Measurements from ENCODE around the gene PCSK7. TPM values are rescaled to one million over a fixed set of nuclear protein-coding genes. Genes with fewer than 3 reads are reported as not detected.

PCSK7 gene
- total RNA-seq, 5 donors from 2014 or later (not counting 1 experiment from before 2014, with no cell fraction given): 300 to 368 (median 336) TPM

GRCh38 chr11:117172724-117173421 is 59.0 kb downstream of the PCSK7 start:
- H3K36me3 Mint-ChIP-seq: peaks cover 11% of the 10 kb centered on the region

GRCh38 chr11:117171404-117172061 is 60.3 kb downstream of the PCSK7 start:
- Mint-ChIP-seq H3K36me3 (peaks cover 16% of the 10 kb centered on the region), H3K4me1 (peaks cover 4 to 6% (median 6%) of the 10 kb centered on the region in 3 donors), H3K27ac (peak overlapping the region; percentile 32 to 75), H3K9me3 (no peaks in the 10 kb centered on the region), H3K27me3 (no peaks in the 10 kb centered on the region), H3K4me3 (no peak overlapping the region)
- POLR2A ChIA-PET: interaction anchor here in 1 of 2 donors (0.5 to 0.6 kb wide), 3 partner anchors 10 to 401 kb away, joined by 3 to 7 read pairs (median 3); no protein-coding TSS in a partner anchor
- Histone ChIP-seq H3K36me3 (ENCODE audit: control insufficient read depth in 2 of 2, extremely low read depth in 1 of 2, insufficient read depth in 1 of 2, low read length in 1 of 2) (peaks cover 2 to 32% of the 10 kb centered on the region in 2 donors), H3K4me1 (ENCODE audit: control insufficient read depth in 1 of 2, extremely low read depth in 1 of 2, insufficient read depth in 2 of 2, low read length in 2 of 2) (no peaks in the 10 kb centered on the region), H3K27ac (ENCODE audit: low read length) (no peak overlapping the region), H3K9me3 (no peaks in the 10 kb centered on the region), H3K4me3 (ENCODE audit: control insufficient read depth in 1 of 2, extremely low read depth in 1 of 2, low read length in 1 of 2) (no peak overlapping the region), H3K27me3 (replicated peaks in 1 of 2; ENCODE audit: control insufficient read depth in 2 of 2, extremely low read depth in 1 of 2, insufficient read depth in 2 of 2, low read length in 1 of 2) (no peaks in the 10 kb centered on the region)
- ATAC-seq (replicated peaks in 1 of 4) (no peak), DNase-seq (no peak)
- CTCF ChIA-PET: interaction anchor here in 1 of 2 donors (0.7 to 1.5 kb wide), 2 partner anchors 26 to 45 kb away, joined by 3 to 4 read pairs; no protein-coding TSS in a partner anchor
- WGBS (ENCODE audit: insufficient coverage): 86% methylated on average over 9 of the region's 14 CpGs

More at GRCh38 chr11:117172724-117173421, 59.0 kb downstream of the PCSK7 start:
- POLR2A ChIA-PET: no interaction called here
- H3K4me3 Mint-ChIP-seq: no peak overlapping the region
- 92% methylated on average over 11 of the region's 14 CpGs for WGBS (ENCODE audit: insufficient coverage)
- no peak for DNase-seq
- H3K4me1 Mint-ChIP-seq: peaks cover 3 to 9% (median 7%) of the 10 kb centered on the region in 3 donors
- Histone ChIP-seq H3K36me3 (ENCODE audit: control insufficient read depth in 2 of 2, extremely low read depth in 1 of 2, insufficient read depth in 1 of 2, low read length in 1 of 2) (peaks cover 2 to 18% of the 10 kb centered on the region in 2 donors), H3K27me3 (replicated peaks in 1 of 2; ENCODE audit: control insufficient read depth in 2 of 2, extremely low read depth in 1 of 2, insufficient read depth in 2 of 2, low read length in 1 of 2) (no peaks in the 10 kb centered on the region), H3K4me3 (ENCODE audit: control insufficient read depth in 1 of 2, extremely low read depth in 1 of 2, low read length in 1 of 2) (no peak overlapping the region), H3K27ac (ENCODE audit: low read length) (no peak overlapping the region), H3K9me3 (no peaks in the 10 kb centered on the region), H3K4me1 (ENCODE audit: control insufficient read depth in 1 of 2, extremely low read depth in 1 of 2, insufficient read depth in 2 of 2, low read length in 2 of 2) (peaks cover 0 to under 1% of the 10 kb centered on the region in 2 experiments)
- peak overlapping the region; percentile 72 to 77 for H3K27ac Mint-ChIP-seq
- no peak for ATAC-seq (replicated peaks in 1 of 4)
- no peaks in the 10 kb centered on the region for H3K27me3 Mint-ChIP-seq
- H3K9me3 Mint-ChIP-seq: no peaks in the 10 kb centered on the region
- CTCF ChIA-PET: interaction anchor here in 1 of 2 donors (1.5 kb wide), 1 partner anchor 27 kb away, joined by 3 read pairs; no protein-coding TSS in a partner anchor

- H3K9me3 Mint-ChIP-seq: no peaks in the 10 kb centered on the region
- Histone ChIP-seq H3K27ac (ENCODE audit: low read length) (no peak overlapping the region), H3K27me3 (replicated peaks in 1 of 2; ENCODE audit: control insufficient read depth in 2 of 2, extremely low read depth in 1 of 2, insufficient read depth in 2 of 2, low read length in 1 of 2) (no peaks in the 10 kb centered on the region), H3K4me3 (ENCODE audit: control insufficient read depth in 1 of 2, extremely low read depth in 1 of 2, low read length in 1 of 2) (no peak overlapping the region), H3K9me3 (no peaks in the 10 kb centered on the region), H3K36me3 (ENCODE audit: control insufficient read depth in 2 of 2, extremely low read depth in 1 of 2, insufficient read depth in 1 of 2, low read length in 1 of 2) (peaks cover 3 to 34% of the 10 kb centered on the region in 2 donors), H3K4me1 (ENCODE audit: control insufficient read depth in 1 of 2, extremely low read depth in 1 of 2, insufficient read depth in 2 of 2, low read length in 2 of 2) (no peaks in the 10 kb centered on the region)
- ChIA-PET CTCF (no interaction called here), POLR2A (no interaction called here)
- H3K4me1 Mint-ChIP-seq: peaks cover 4 to 10% (median 6%) of the 10 kb centered on the region in 3 donors
- 100% methylated on average over 1 of the region's 2 CpGs for WGBS (ENCODE audit: insufficient coverage)
- H3K36me3 Mint-ChIP-seq: peaks cover 21% of the 10 kb centered on the region
- no peak overlapping the region for H3K4me3 Mint-ChIP-seq
- ATAC-seq (replicated peaks in 1 of 4): no peak
- peak overlapping the region in 1 of 2 donors; percentile 1 for H3K27ac Mint-ChIP-seq
- no peak for DNase-seq
- H3K27me3 Mint-ChIP-seq: no peaks in the 10 kb centered on the region
Measured at GRCh38 chr11:117171007-117171403, 60.9 kb downstream of the PCSK7 start.

- Histone ChIP-seq H3K27ac (ENCODE audit: low read length) (no peak overlapping the region), H3K36me3 (ENCODE audit: control insufficient read depth in 2 of 2, extremely low read depth in 1 of 2, insufficient read depth in 1 of 2, low read length in 1 of 2) (peaks cover 7 to 39% of the 10 kb centered on the region in 2 donors), H3K27me3 (replicated peaks in 1 of 2; ENCODE audit: control insufficient read depth in 2 of 2, extremely low read depth in 1 of 2, insufficient read depth in 2 of 2, low read length in 1 of 2) (no peaks in the 10 kb centered on the region), H3K9me3 (no peaks in the 10 kb centered on the region), H3K4me1 (ENCODE audit: control insufficient read depth in 1 of 2, extremely low read depth in 1 of 2, insufficient read depth in 2 of 2, low read length in 2 of 2) (no peaks in the 10 kb centered on the region), H3K4me3 (ENCODE audit: control insufficient read depth in 1 of 2, extremely low read depth in 1 of 2, low read length in 1 of 2) (no peak overlapping the region)
- no peak overlapping the region for H3K27ac Mint-ChIP-seq
- peaks cover 27% of the 10 kb centered on the region for H3K36me3 Mint-ChIP-seq
- CTCF ChIA-PET: interaction anchor here in 1 of 2 donors (0.5 to 0.6 kb wide), 2 partner anchors 292 to 1621 kb away, joined by 3 to 10 read pairs; no protein-coding TSS in a partner anchor
- DNase-seq: no peak
- no peak overlapping the region for H3K4me3 Mint-ChIP-seq
- POLR2A ChIA-PET: interaction anchor here in 1 of 2 donors (0.6 kb wide), 1 partner anchor 30 kb away, joined by 3 read pairs; no protein-coding TSS in a partner anchor
- no peak for ATAC-seq (replicated peaks in 1 of 4)
- peaks cover 4 to 16% (median 6%) of the 10 kb centered on the region in 3 donors for H3K4me1 Mint-ChIP-seq
- no peaks in the 10 kb centered on the region for H3K9me3 Mint-ChIP-seq
- H3K27me3 Mint-ChIP-seq: no peaks in the 10 kb centered on the region
- 90% methylated on average over 1 of the region's 9 CpGs for WGBS (ENCODE audit: insufficient coverage)
Measured at GRCh38 chr11:117170210-117170609, 61.7 kb downstream of the PCSK7 start.

DNA sequence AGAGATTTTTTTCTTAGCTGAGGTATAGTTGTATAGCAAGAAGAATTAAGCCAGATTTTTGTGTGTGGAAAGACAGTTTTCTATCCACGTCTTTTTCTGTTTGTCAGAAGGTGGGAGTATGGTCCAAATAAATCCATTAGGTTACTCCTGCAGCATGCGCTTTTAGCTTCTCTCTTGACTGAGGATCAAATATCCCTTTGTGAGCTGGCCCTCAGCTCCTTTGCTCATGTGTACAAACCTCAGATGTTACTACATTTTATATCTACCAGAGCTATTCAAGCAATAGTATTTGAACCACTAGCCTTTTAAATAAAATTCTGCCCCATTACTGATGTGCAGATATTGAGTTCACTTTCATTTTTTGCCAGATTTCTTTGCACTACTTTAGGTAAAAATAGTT is 62.1 kb downstream of the PCSK7 start:
- DNase-seq (no peak), ATAC-seq (replicated peaks in 1 of 4) (no peak)
- Histone ChIP-seq H3K27me3 (replicated peaks in 1 of 2; ENCODE audit: control insufficient read depth in 2 of 2, extremely low read depth in 1 of 2, insufficient read depth in 2 of 2, low read length in 1 of 2) (no peaks in the 10 kb centered on the region), H3K27ac (ENCODE audit: low read length) (no peak overlapping the region), H3K4me3 (ENCODE audit: control insufficient read depth in 1 of 2, extremely low read depth in 1 of 2, low read length in 1 of 2) (no peak overlapping the region), H3K36me3 (ENCODE audit: control insufficient read depth in 2 of 2, extremely low read depth in 1 of 2, insufficient read depth in 1 of 2, low read length in 1 of 2) (peaks cover 7 to 41% of the 10 kb centered on the region in 2 donors), H3K4me1 (ENCODE audit: control insufficient read depth in 1 of 2, extremely low read depth in 1 of 2, insufficient read depth in 2 of 2, low read length in 2 of 2) (no peaks in the 10 kb centered on the region), H3K9me3 (no peaks in the 10 kb centered on the region)
- no CpG with 5 or more reads among the region's 2 CpGs for WGBS (ENCODE audit: insufficient coverage)
- no peaks in the 10 kb centered on the region for H3K27me3 Mint-ChIP-seq
- no peaks in the 10 kb centered on the region for H3K9me3 Mint-ChIP-seq
- no peak overlapping the region for H3K4me3 Mint-ChIP-seq
- H3K36me3 Mint-ChIP-seq: peaks cover 28% of the 10 kb centered on the region
- CTCF ChIA-PET: interaction anchor here in 1 of 2 donors (0.5 to 0.6 kb wide), 2 partner anchors 291 to 1621 kb away, joined by 3 to 10 read pairs; no protein-coding TSS in a partner anchor
- POLR2A ChIA-PET: interaction anchor here (0.6 to 0.9 kb wide), 2 partner anchors 29 to 49 kb away, joined by 3 read pairs; no protein-coding TSS in a partner anchor
- peaks cover 4 to 16% (median 6%) of the 10 kb centered on the region in 3 donors for H3K4me1 Mint-ChIP-seq
- H3K27ac Mint-ChIP-seq: no peak overlapping the region

GRCh38 chr11:117166491-117166890 is 65.4 kb downstream of the PCSK7 start:
- no peaks in the 10 kb centered on the region for H3K27me3 ChIP-seq (replicated peaks in 1 of 2; ENCODE audit: control insufficient read depth in 2 of 2, extremely low read depth in 1 of 2, insufficient read depth in 2 of 2, low read length in 1 of 2)
- no peaks in the 10 kb centered on the region for H3K4me1 ChIP-seq (ENCODE audit: control insufficient read depth in 1 of 2, extremely low read depth in 1 of 2, insufficient read depth in 2 of 2, low read length in 2 of 2)
- Mint-ChIP-seq H3K27me3 (no peaks in the 10 kb centered on the region), H3K36me3 (peaks cover 33% of the 10 kb centered on the region), H3K4me3 (no peak overlapping the region), H3K4me1 (peaks cover 0 to 16% (median 0%) of the 10 kb centered on the region in 3 donors), H3K9me3 (no peaks in the 10 kb centered on the region), H3K27ac (no peak overlapping the region)
- ATAC-seq (replicated peaks in 1 of 4) (no peak), DNase-seq (no peak)
- H3K27ac ChIP-seq (ENCODE audit: low read length): no peak overlapping the region
- ChIA-PET CTCF (interaction anchor here in 1 of 2 donors (0.9 to 1.0 kb wide), 2 partner anchors 12 to 14 kb away, joined by 4 to 5 read pairs; partner anchors contain the start of gene SIDT2), POLR2A (interaction anchor here in 1 of 2 donors (0.7 kb wide), 1 partner anchor 19 kb away, joined by 11 read pairs; no protein-coding TSS in a partner anchor)
- H3K4me3 ChIP-seq (ENCODE audit: control insufficient read depth in 1 of 2, extremely low read depth in 1 of 2, low read length in 1 of 2): no peak overlapping the region
- H3K9me3 ChIP-seq: no peaks in the 10 kb centered on the region
- peaks cover 7 to 67% of the 10 kb centered on the region in 2 donors for H3K36me3 ChIP-seq (ENCODE audit: control insufficient read depth in 2 of 2, extremely low read depth in 1 of 2, insufficient read depth in 1 of 2, low read length in 1 of 2)
- WGBS (ENCODE audit: insufficient coverage): 100% methylated on average over 1 of the region's 1 CpG
